Lower leg skin (tissue), 3 donors: Measurements from ENCODE around the gene PTS.

ENCODE experiments used
- CTCF ChIP-seq, 3 donors: fragments of 450-650 bp; IDR thresholded peaks; one replicate each; pipeline ENCODE4 v1.5.1; 2016; ENCODE audit warnings: antibody characterized with exemption in 3 of 3, mild to moderate bottlenecking in 3 of 3, moderate library complexity in 2 of 3
- POLR2A ChIP-seq, 2 donors: fragments of 450-650 bp; IDR thresholded peaks; one replicate each; pipeline ENCODE4 v1.6.1; 2016 to 2017; ENCODE audit warnings: antibody characterized with exemption in 2 of 2, mild to moderate bottlenecking in 1 of 2, moderate library complexity in 1 of 2

GRCh38 chr11:112206071-112206470, 20.2 kb upstream of the PTS start:
- TF ChIP-seq CTCF (IDR thresholded peaks at IDR 0.05) (no peak), POLR2A (IDR thresholded peaks at IDR 0.05) (no peak)
